HepG2 (cell line): ENCODE results near the gene DNASE1L2. TPM values are rescaled to one million over a fixed set of nuclear protein-coding genes. Genes with fewer than 3 reads are reported as not detected.
A peak's percentile ranks its signal among the peaks of the same experiment; 100 is the strongest.

Experiments used
- ATAC-seq: fragments of 200-7000 bp; cut with Tn5 transposase; 3 replicates; pipeline ENCODE4 v1.9.1; 2020; ENCODE audit warnings: mild to moderate bottlenecking, moderate library complexity
- BruUV-seq: library from RNA; stranded (reverse); fragments of 400-500 nt; replicated peaks from 2 replicates; lab custom pipeline; 2021; lab: Mats Ljungman, UMichigan
- CTCF ChIA-PET: fragments of 300-600 bp; formaldehyde crosslinking; extraction: SDS; loops from one replicate; lab custom pipeline; 2021; ENCODE audit warnings: low total read pairs, inconsistent platforms, low intra/inter-chr PET ratio; lab: Yijun Ruan, JAX
- POLR2A ChIA-PET: fragments of 350-600 bp; sonication (Branson Sonifier 250); formaldehyde crosslinking; loops from one replicate; lab custom pipeline; 2020; ENCODE audit warnings: antibody characterized with exemption, inconsistent platforms; lab: Yijun Ruan, JAX
- DNase-seq: peaks from one replicate; pipeline ENCODE4 v3.0.0-alpha.2; 2015; ENCODE audit warnings: low spot score
- FAIRE-seq: peaks from 3 replicates; lab custom pipeline; 2011; peaks lifted over from hg19 to GRCh38; lab: Jason Lieb, UNC
- H2AFZ ChIP-seq: one replicate; pipeline ENCODE4 v1.6.1; 2011; ENCODE audit warnings: low read length, inconsistent platforms
- H3K27ac ChIP-seq: fragments of 300-600 bp; 3 replicates; pipeline ENCODE4 v1.8.0; 2011; ENCODE audit warnings: mixed run types, mild to moderate bottlenecking, mixed read lengths, low read length, inconsistent platforms; ENCODE audit not compliant: insufficient read depth; ENCODE audit errors: extremely low read length
- H3K27me3 ChIP-seq, 2 experiments: fragments of 200-600 bp in 1 of 2; 2 replicates in 1 of 2; 3 replicates in 1 of 2; pipeline versions ENCODE4 v1.6.0 to v1.8.0; 2011; ENCODE audit warnings: low read length in 2 of 2, mild to moderate bottlenecking in 2 of 2, moderate library complexity in 2 of 2, inconsistent platforms in 1 of 2; ENCODE audit not compliant: insufficient read depth in 2 of 2, control insufficient read depth in 1 of 2
- H3K36me3 ChIP-seq, 2 experiments: fragments of 200-600 bp in 1 of 2; replicated peaks in 1 of 2; 2 replicates in 1 of 2; 3 replicates in 1 of 2; pipeline versions ENCODE4 v1.5.1 to v1.8.0; 2011; ENCODE audit warnings: low read length in 2 of 2, inconsistent platforms in 1 of 2; ENCODE audit not compliant: insufficient read depth in 2 of 2, control insufficient read depth in 1 of 2
- H3K4me1 ChIP-seq: 2 replicates; pipeline ENCODE4 v1.5.1; 2012; ENCODE audit warnings: low read length, inconsistent platforms; ENCODE audit not compliant: insufficient read depth
- H3K4me2 ChIP-seq: 2 replicates; pipeline ENCODE4 v1.6.0; 2011; ENCODE audit warnings: low read depth, low read length, inconsistent platforms
- H3K4me3 ChIP-seq, 3 experiments: fragments of 200-600 bp in 1 of 3; sonication (generic), shearing (Covaris generic) in 1 of 3; replicated peaks in 1 of 3; 2 replicates each; pipeline ENCODE4 v1.5.1; 2011 to 2016; ENCODE audit warnings: low read length in 3 of 3, inconsistent platforms in 2 of 3, low read depth in 2 of 3, mild to moderate bottlenecking in 2 of 3, control low read depth in 1 of 3, mixed read lengths in 1 of 3; ENCODE audit not compliant: insufficient read depth in 1 of 3
- H3K79me2 ChIP-seq: one replicate; pipeline ENCODE4 v1.6.1; 2011; ENCODE audit warnings: low read length, inconsistent platforms; ENCODE audit not compliant: insufficient read depth
- H3K9ac ChIP-seq: 2 replicates; pipeline ENCODE4 v1.6.0; 2011; ENCODE audit warnings: mild to moderate bottlenecking, low read depth, low read length, inconsistent platforms; ENCODE audit not compliant: insufficient read depth
- H3K9me3 ChIP-seq: 2 replicates; pipeline ENCODE4 v1.5.1; 2012; ENCODE audit warnings: mild to moderate bottlenecking, low read length
- H4K20me1 ChIP-seq: 2 replicates; pipeline ENCODE4 v1.6.0; 2011; ENCODE audit warnings: inconsistent platforms, mild to moderate bottlenecking, low read length, moderate library complexity; ENCODE audit not compliant: insufficient read depth
- AKAP8 ChIP-seq: sonication (generic); formaldehyde crosslinking; IDR thresholded peaks from 2 replicates; pipeline ENCODE4 v1.5.1; 2020; ENCODE audit warnings: mild to moderate bottlenecking, missing genetic modification reagents
- FOXK1 ChIP-seq: sonication (generic); formaldehyde crosslinking; IDR thresholded peaks from 2 replicates; pipeline ENCODE4 v1.4.0; 2020; ENCODE audit warnings: low read depth, missing genetic modification reagents, borderline replicate concordance
- KAT7 ChIP-seq: IDR thresholded peaks from 2 replicates; pipeline ENCODE4 v1.6.1; 2018; ENCODE audit warnings: borderline replicate concordance, missing compliant biosample characterization
- PAF1 ChIP-seq: IDR thresholded peaks from 2 replicates; pipeline ENCODE4 v1.6.1; 2016; ENCODE audit warnings: missing genetic modification reagents, missing compliant biosample characterization
- POLR2A ChIP-seq, 2 experiments: IDR thresholded peaks; 2 replicates each; pipeline ENCODE4 v1.6.1; 2011; ENCODE audit warnings: low read depth in 2 of 2, low read length in 2 of 2, mild to moderate bottlenecking in 1 of 2, moderate library complexity in 1 of 2; ENCODE audit not compliant: insufficient read depth in 1 of 2
- POLR2G ChIP-seq: fragments of 200-400 bp; formaldehyde crosslinking; IDR thresholded peaks from 2 replicates; pipeline ENCODE4 v1.6.1; 2018; ENCODE audit warnings: mild to moderate bottlenecking, low read depth, low read length, moderate library complexity
- SALL2 ChIP-seq: sonication (generic); formaldehyde crosslinking; IDR thresholded peaks from 2 replicates; pipeline ENCODE4 v1.8.1; 2023; ENCODE audit warnings: mild to moderate bottlenecking, missing genetic modification reagents, inconsistent platforms
- SETDB1 ChIP-seq: sonication (generic); formaldehyde crosslinking; IDR thresholded peaks from 2 replicates; pipeline ENCODE4 v1.5.1; 2020; ENCODE audit warnings: missing genetic modification reagents, mild to moderate bottlenecking, borderline replicate concordance
- SP5 ChIP-seq: IDR thresholded peaks from 2 replicates; pipeline ENCODE4 v1.6.1; 2016; ENCODE audit warnings: low read depth, borderline replicate concordance
- SRSF4 ChIP-seq: fragments of 200-400 bp; formaldehyde crosslinking; IDR thresholded peaks from one replicate; pipeline ENCODE4 v1.6.1; 2018; ENCODE audit warnings: mild to moderate bottlenecking, low read depth, low read length, moderate library complexity; ENCODE audit not compliant: poor library complexity, severe bottlenecking
- TAF1 ChIP-seq: sonication (generic); formaldehyde crosslinking; IDR thresholded peaks from 2 replicates; pipeline ENCODE4 v1.4.0; 2020; ENCODE audit warnings: missing genetic modification reagents
- TIGD3 ChIP-seq: sonication (generic); formaldehyde crosslinking; IDR thresholded peaks from 2 replicates; pipeline ENCODE4 v1.5.1; 2020; ENCODE audit warnings: mild to moderate bottlenecking, missing genetic modification reagents, borderline replicate concordance
- TP53 ChIP-seq: sonication (generic); formaldehyde crosslinking; conservative IDR thresholded peaks from 2 replicates; pipeline ENCODE4 v1.4.0; 2020; ENCODE audit warnings: missing genetic modification reagents
- ZNF3 ChIP-seq: IDR thresholded peaks from 2 replicates; pipeline ENCODE4 v1.7.0; 2017; ENCODE audit warnings: inconsistent platforms
- ZNF30 ChIP-seq: sonication (generic); formaldehyde crosslinking; IDR thresholded peaks from 2 replicates; pipeline ENCODE4 v1.5.0; 2020; ENCODE audit warnings: mild to moderate bottlenecking, missing genetic modification reagents
- ZNF430 ChIP-seq: sonication (generic); formaldehyde crosslinking; IDR thresholded peaks from 2 replicates; pipeline ENCODE4 v1.9.0; 2021; ENCODE audit warnings: mild to moderate bottlenecking, missing genetic modification reagents
- ZNF460 ChIP-seq: sonication (generic); formaldehyde crosslinking; IDR thresholded peaks from 2 replicates; pipeline ENCODE4 v1.5.1; 2020; ENCODE audit warnings: missing genetic modification reagents, mild to moderate bottlenecking, borderline replicate concordance
- ZNF605 ChIP-seq: sonication (generic); formaldehyde crosslinking; IDR thresholded peaks from 2 replicates; pipeline ENCODE4 v1.8.0; 2022; ENCODE audit warnings: mild to moderate bottlenecking, missing genetic modification reagents
- ZNF770 ChIP-seq: sonication (generic); formaldehyde crosslinking; IDR thresholded peaks from 2 replicates; pipeline ENCODE4 v1.5.0; 2020; ENCODE audit warnings: mild to moderate bottlenecking, missing genetic modification reagents
- ZXDC ChIP-seq: sonication (generic); formaldehyde crosslinking; IDR thresholded peaks from 2 replicates; pipeline ENCODE4 v1.5.0; 2020; ENCODE audit warnings: mild to moderate bottlenecking, missing genetic modification reagents
- WGBS: methylation state at CpG from one replicate; pipeline ENCODE4 v1.1.6; 2017; ENCODE audit warnings: low lambda C conversion rate; 5-methylcytosine and 5-hydroxymethylcytosine counted together
- in situ Hi-C: cut with HindIII; loops from 2 replicates; pipeline ENCODE4 v1.10.0; 2017; ENCODE audit warnings: low pct_unique_long_range_greater_than_20kb; ENCODE audit not compliant: extremely low pct_ligation_motif_present
- intact Hi-C: fragments of 100-400 bp; cut with micrococcal nuclease; formaldehyde crosslinking; loops from one replicate; pipeline ENCODE4 v1.10.0; 2022; ENCODE audit not compliant: unreplicated experiment
- polyA plus RNA-seq, 8 experiments: library from polyadenylated mRNA; depleted of rRNA in 3 of 8; stranded (reverse) in 7 of 8; unstranded in 1 of 8; fragments of >200 nt; fragmentation: Illumina TruSeq in 4 of 8; extraction: Trizol in 4 of 8; gene quantifications; 2 replicates each; pipeline versions ENCODE4 v1.2.1 to v1.2.3, GENCODE V29; 2011 to 2016; ENCODE audit warnings: low read depth in 4 of 8, missing spikeins in 1 of 8, mixed read lengths in 1 of 8; ENCODE audit not compliant: insufficient read depth in 1 of 8
- total RNA-seq, 5 experiments: library from RNA; depleted of rRNA; stranded (reverse); fragments of >200 nt; fragmentation: Illumina TruSeq; extraction: Trizol; gene quantifications; 2 replicates each; pipeline ENCODE4 v1.2.3, GENCODE V29; 2016; ENCODE audit warnings: low read depth in 1 of 5

DNASE1L2 gene
- total and polyA plus RNA-seq, 2 of the 13 experiments (the other 11 are each of a cell fraction or from before 2014, with no cell fraction given) = 0.44 to 0.50 TPM

- H3K4me1 ChIP-seq = peaks cover 31% of the 10 kb centered on the region
- no peak overlapping the region for H2AFZ ChIP-seq
- ATAC-seq (no peak), FAIRE-seq (no peak), DNase-seq (no peak)
- H3K36me3 ChIP-seq = peaks cover 6 to 21% of the 10 kb centered on the region in 2 experiments; a peak in 3 of 5 replicates
- peak overlapping the region in 1 of 3 experiments; percentile 55; a peak in 1 of 6 replicates for H3K4me3 ChIP-seq
- ChIA-PET POLR2A (interaction anchor here (1.0 kb wide), 1 partner anchor 10 kb away, joined by 4 read pairs; no protein-coding TSS in a partner anchor), CTCF (no interaction called here)
- intact Hi-C loops (no loop called here), in situ Hi-C loops (no loop called here)
- H3K9ac ChIP-seq = no peak overlapping the region
- no peak overlapping the region for H3K27ac ChIP-seq
- H3K9me3 ChIP-seq = no peaks in the 10 kb centered on the region
- H4K20me1 ChIP-seq = 0 out of 2 replicates have a peak, but pooled peaks cover 2% of the 10 kb centered on the region
- 81% methylated on average over 11 of the region's 19 CpGs for WGBS
- no peaks in the 10 kb centered on the region for H3K79me2 ChIP-seq
- no peaks in the 10 kb centered on the region for H3K27me3 ChIP-seq
- peak overlapping the region; percentile 53; the same call in 1 of the 2 replicates for H3K4me2 ChIP-seq
- BruUV-seq = no TSS peak
- TF ChIP-seq POLR2A (IDR thresholded peaks at IDR 0.05; ENCODE audit: insufficient read depth in 1 of 2, low read depth in 2 of 2, low read length in 2 of 2) = peak in 1 of 2 experiments; percentile 29; a peak in 1 of 4 replicates
- 0 out of 2 replicates have a peak, but pooled peaks have one; percentile 14 for TF ChIP-seq AKAP8 (CRISPR knock-in tag)
- no peak for TF ChIP-seq TAF1 (CRISPR knock-in tag)
- TF ChIP-seq FOXK1 (CRISPR knock-in tag) = no peak
- no peak for TF ChIP-seq ZNF30 (CRISPR knock-in tag)
- TF ChIP-seq ZNF430 (CRISPR knock-in tag) = no peak
- TF ChIP-seq SETDB1 (CRISPR knock-in tag) = no peak
- TF ChIP-seq SALL2 (CRISPR knock-in tag) = no peak
- no peak for TF ChIP-seq ZNF770 (CRISPR knock-in tag)
- no peak for TF ChIP-seq ZNF460
- no peak for TF ChIP-seq ZNF605
- TF ChIP-seq ZXDC = 0 out of 2 replicates have a peak, but pooled peaks have one; percentile 9
- no peak for TF ChIP-seq PAF1 (CRISPR knock-in tag)
- no peak for TF ChIP-seq SRSF4
- TF ChIP-seq TIGD3 (CRISPR knock-in tag) = no peak
- TF ChIP-seq ZNF3 (CRISPR knock-in tag) = no peak
- TF ChIP-seq TP53 (CRISPR knock-in tag) = no peak
- no peak for TF ChIP-seq SP5 (CRISPR knock-in tag)
- peak; percentile 40; the same call in 1 of the 2 replicates for TF ChIP-seq POLR2G
- no peak for TF ChIP-seq KAT7 (CRISPR knock-in tag)
These were observed 428 bp upstream of the DNASE1L2 start for GRCh38 chr16:2235695-2236336.
